Lower leg skin (tissue), 4 donors: Measurements from ENCODE around the gene BTBD7. TPM values are rescaled to one million over a fixed set of nuclear protein-coding genes. Genes with fewer than 3 reads are reported as not detected.

Experiments
- DNase-seq, 2 donors: peaks; one replicate each; pipeline ENCODE4 v3.0.0-alpha.2; 2019; ENCODE audit warnings: low spot score in 2 of 2
- H3K4me3 ChIP-seq: fragments of 200-600 bp; sonication (generic); 2 replicates; pipeline ENCODE4 v1.5.1; 2017; ENCODE audit warnings: mild to moderate bottlenecking, low read depth; ENCODE audit not compliant: poor library complexity, severe bottlenecking
- POLR2A ChIP-seq, 2 donors: fragments of 450-650 bp; IDR thresholded peaks; one replicate each; pipeline ENCODE4 v1.6.1; 2016 to 2017; ENCODE audit warnings: antibody characterized with exemption in 2 of 2, mild to moderate bottlenecking in 1 of 2, moderate library complexity in 1 of 2
- WGBS, 2 donors: methylation state at CpG; one replicate each; pipeline ENCODE4 v1.1.5; 2018; 5-methylcytosine and 5-hydroxymethylcytosine counted together
- intact Hi-C: fragments of 100-400 bp; cut with DNase I; formaldehyde crosslinking; loops from one replicate; pipeline ENCODE4 v1.15.0; 2023; ENCODE audit warnings: low total_unique reads
- total RNA-seq, 4 donors: library from RNA; depleted of rRNA; stranded (reverse); fragments of >200 nt; gene quantifications; one replicate each; pipeline ENCODE4 v1.1.0, GENCODE V29; 2016
- TF ChIP-seq, protein P1 (sequence below), 3 donors: fragments of 450-650 bp; IDR thresholded peaks; one replicate each; pipeline ENCODE4 v1.5.1; 2016; ENCODE audit warnings: antibody characterized with exemption in 3 of 3, mild to moderate bottlenecking in 3 of 3, moderate library complexity in 2 of 3

BTBD7 gene
- total RNA-seq, 4 donors from 2014 or later: 19.7 to 114 (median 25.7) TPM

DNA sequence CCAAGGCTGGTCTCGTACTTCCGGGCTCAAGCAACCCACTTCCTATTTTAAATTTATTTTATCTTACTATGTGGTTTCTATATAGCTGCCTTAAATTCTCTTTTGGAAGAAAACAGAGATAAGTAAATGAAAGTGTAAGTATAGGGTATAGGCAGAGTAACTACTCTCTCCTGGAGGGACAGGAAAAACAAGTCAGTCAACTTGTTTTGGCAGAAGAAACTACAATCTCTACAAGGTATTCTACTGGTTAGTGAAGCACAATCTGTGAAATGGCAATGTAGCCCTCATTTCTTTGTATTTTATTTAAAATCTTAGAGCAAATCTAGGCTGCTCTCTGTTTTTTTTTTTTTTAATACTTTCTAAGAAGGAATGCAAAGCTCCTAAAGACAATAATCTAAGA lies 70.4 kb downstream of the BTBD7 start:
- TF ChIP-seq, protein P1, sequence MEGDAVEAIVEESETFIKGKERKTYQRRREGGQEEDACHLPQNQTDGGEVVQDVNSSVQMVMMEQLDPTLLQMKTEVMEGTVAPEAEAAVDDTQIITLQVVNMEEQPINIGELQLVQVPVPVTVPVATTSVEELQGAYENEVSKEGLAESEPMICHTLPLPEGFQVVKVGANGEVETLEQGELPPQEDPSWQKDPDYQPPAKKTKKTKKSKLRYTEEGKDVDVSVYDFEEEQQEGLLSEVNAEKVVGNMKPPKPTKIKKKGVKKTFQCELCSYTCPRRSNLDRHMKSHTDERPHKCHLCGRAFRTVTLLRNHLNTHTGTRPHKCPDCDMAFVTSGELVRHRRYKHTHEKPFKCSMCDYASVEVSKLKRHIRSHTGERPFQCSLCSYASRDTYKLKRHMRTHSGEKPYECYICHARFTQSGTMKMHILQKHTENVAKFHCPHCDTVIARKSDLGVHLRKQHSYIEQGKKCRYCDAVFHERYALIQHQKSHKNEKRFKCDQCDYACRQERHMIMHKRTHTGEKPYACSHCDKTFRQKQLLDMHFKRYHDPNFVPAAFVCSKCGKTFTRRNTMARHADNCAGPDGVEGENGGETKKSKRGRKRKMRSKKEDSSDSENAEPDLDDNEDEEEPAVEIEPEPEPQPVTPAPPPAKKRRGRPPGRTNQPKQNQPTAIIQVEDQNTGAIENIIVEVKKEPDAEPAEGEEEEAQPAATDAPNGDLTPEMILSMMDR (IDR thresholded peaks at IDR 0.05): no peak
- no peak for TF ChIP-seq POLR2A (IDR thresholded peaks at IDR 0.05)
- 76 to 83% methylated on average over 2 of the region's 2 CpGs for WGBS, 2 donors
- H3K4me3 ChIP-seq: no peak overlapping the region
- intact Hi-C loops: no loop called here
- DNase-seq: no peak

DNA sequence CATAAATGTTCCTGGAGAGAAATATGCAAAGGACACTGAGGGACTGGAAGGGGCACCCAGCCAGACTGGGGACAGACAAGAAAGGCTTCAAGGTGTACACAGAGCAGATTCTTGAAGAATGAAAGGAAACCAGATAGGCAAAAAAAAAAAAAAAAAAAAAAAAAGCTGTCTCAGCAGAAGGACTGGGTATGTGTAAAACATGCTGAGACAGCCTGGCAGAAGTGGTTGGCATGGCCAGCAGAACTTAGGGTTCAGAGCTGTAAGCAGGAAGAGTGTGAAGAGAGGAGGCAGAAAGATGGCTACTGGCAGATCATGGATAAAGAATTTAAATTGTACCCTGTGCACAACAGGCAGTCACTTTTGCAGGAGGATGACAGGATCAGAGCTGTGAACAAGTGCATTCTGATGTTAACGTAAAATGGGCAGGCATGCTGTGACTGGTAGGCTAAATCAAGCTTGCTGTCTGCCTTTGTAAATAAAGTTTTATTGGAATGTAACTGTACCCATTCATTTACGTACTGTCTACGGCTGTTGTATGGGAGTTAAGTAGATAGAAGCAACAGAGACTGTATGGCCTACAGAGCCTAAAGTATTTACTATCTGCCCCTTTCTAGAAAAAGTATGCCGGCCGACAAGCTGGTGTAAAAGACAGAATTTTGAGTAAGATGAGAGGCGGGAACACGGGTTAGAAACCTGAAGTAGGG lies 83.6 kb downstream of the BTBD7 start:
- 95 to 96% methylated on average over 7 of the region's 7 CpGs for WGBS, 2 donors
- no peak for DNase-seq
- no peak for TF ChIP-seq POLR2A (IDR thresholded peaks at IDR 0.05)
- TF ChIP-seq, protein P1 (IDR thresholded peaks at IDR 0.05): no peak
- intact Hi-C loops: no loop called here
- H3K4me3 ChIP-seq: no peak overlapping the region

DNA sequence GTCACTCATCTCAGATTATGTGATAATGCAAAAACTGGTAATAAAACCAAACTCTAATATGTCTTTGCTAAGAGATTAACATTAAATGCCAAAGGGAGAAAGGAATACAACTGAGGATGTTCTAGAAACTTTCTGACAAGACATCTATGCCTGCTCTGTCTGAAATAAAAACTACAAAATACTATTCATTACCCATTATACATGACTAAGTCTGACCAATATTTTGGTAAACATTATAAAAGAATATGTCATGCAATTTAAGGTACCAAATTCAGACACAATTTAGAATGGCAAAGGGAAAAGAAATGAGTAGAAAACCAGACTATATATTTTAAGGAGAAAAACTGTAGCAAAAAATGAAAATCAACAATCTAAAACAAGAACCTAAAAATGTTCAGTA lies 86.3 kb downstream of the BTBD7 start:
- TF ChIP-seq, protein P1 (IDR thresholded peaks at IDR 0.05): no peak
- TF ChIP-seq POLR2A (IDR thresholded peaks at IDR 0.05): no peak
- DNase-seq: no peak
- H3K4me3 ChIP-seq: no peak overlapping the region
- intact Hi-C loops: no loop called here

DNA sequence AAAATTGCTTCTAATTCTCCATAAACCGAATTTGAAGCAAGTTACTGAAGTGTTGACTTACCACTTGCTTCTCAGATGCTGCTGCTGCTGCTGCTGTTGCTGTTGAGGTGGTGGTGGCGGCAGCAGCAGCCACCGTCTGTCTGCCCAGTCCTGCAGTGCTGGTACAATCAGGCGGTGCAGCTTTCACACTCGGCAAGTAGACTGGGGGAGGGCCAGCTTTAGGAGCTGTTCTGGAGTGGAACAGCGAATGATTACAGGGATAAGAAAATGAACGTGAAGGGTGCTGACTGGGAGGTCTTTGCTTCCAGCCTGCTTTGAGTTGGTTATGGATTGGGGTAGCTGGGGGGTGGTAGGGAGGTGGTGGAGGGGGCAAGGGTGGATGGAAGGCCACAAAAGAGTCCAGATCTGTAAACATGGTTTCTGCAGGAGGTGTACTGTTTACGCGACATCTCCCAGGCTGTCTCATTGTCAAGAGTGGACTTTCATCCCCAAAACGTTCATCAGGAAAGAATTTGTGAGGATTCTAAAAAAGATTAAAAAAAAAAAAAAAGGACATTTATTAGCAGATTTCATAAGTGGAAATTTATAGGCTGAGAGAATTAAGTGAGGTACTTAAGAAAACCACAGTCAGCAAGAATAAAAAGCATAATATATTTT lies 86.9 kb downstream of the BTBD7 start:
- TF ChIP-seq, protein P1 (IDR thresholded peaks at IDR 0.05): no peak
- TF ChIP-seq POLR2A (IDR thresholded peaks at IDR 0.05): no peak
- H3K4me3 ChIP-seq: no peak overlapping the region
- WGBS, 2 donors: 86 to 89% methylated on average over 10 of the region's 10 CpGs
- intact Hi-C loops: no loop called here
- no peak for DNase-seq

DNA sequence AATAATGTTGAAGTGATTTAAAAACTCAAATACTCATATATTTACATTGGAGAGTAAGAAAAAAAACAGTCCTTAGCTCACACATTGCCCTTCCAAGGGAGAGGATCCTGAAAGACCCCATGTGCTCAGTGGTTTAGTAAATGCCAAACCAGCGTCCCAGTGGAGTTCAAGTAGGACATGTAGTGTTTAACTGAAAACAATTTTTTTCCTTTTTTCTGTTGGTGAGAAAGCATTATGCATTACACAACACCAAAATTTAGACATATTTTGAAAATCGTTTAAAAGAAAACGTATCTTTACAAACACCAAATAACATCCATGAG lies 92.2 kb downstream of the BTBD7 start:
- TF ChIP-seq, protein P1 (IDR thresholded peaks at IDR 0.05): no peak
- TF ChIP-seq POLR2A (IDR thresholded peaks at IDR 0.05): no peak
- intact Hi-C loops: no loop called here
- WGBS, 2 donors: 92 to 94% methylated on average over 3 of the region's 3 CpGs

More for the DNA sequence above, 92.2 kb downstream of the BTBD7 start:
- DNase-seq: no peak
- H3K4me3 ChIP-seq: no peak overlapping the region
